AG09309 (cell line): ENCODE results near the gene ZNF343.

Experiments used
- DNase-seq: peaks from one replicate; pipeline ENCODE4 v3.0.0-alpha.2; 2010; ENCODE audit warnings: low read depth
- H3K4me3 ChIP-seq: 2 replicates; pipeline ENCODE4 v1.5.1; 2011; ENCODE audit warnings: mild to moderate bottlenecking, low read depth, low read length, moderate library complexity; ENCODE audit not compliant: control insufficient read depth
- TF ChIP-seq, protein P1 (sequence below): IDR thresholded peaks from 2 replicates; pipeline ENCODE4 v1.5.1; 2011; ENCODE audit warnings: mild to moderate bottlenecking, low read depth, low read length, inconsistent platforms; ENCODE audit not compliant: insufficient read depth, control insufficient read depth; ENCODE audit errors: missing control alignments

Gene ZNF343

DNA sequence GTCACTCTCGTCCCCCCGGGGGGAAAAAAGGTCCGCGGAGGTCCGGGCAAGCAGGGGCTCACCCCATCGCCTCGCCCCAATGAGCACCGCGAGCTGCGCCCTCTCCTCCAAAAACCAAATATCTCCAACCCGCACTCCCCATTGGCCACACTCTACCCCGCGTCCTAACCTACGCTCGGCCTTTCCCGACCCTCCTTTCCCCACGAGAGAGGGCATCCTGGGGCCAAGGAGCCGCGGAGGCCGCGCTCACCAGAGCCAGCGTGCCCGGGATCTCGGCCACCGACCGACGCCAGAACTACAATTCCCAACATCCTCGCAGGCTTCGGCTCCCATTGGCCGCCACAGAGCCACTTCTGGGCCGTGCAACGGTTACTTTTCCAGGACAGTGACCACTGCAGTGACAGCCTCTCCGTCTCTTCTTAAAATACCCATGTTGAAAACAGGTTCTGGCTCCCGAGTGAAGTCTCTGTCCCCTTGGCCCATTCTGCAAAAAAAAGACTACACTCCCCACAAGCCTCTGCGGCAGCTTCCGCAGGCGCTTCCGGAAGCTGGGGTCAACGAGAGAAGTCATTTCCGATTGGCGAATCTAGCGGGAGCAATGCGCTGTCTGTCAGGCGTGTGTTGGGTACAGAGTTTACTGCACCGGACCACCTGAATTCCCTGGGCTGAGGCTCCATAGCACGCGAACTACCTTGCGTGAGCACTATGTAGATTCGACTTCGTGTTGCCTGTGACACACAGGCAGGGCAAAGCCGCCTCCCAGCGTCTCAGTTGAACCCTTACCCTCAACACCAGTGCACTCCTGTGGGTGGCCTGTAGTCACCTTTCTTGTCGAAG, at the start of gene ZNF343:
Gene ZNF343 (minus strand): TSS at position 285 of the 837 bp plus-strand sequence. CDS start 15,020 bp downstream, outside the sequence.
- DNase-seq, result no peak
- peak within 1 kb of the TSS; percentile 91 for H3K4me3 ChIP-seq
- TF ChIP-seq, protein P1, sequence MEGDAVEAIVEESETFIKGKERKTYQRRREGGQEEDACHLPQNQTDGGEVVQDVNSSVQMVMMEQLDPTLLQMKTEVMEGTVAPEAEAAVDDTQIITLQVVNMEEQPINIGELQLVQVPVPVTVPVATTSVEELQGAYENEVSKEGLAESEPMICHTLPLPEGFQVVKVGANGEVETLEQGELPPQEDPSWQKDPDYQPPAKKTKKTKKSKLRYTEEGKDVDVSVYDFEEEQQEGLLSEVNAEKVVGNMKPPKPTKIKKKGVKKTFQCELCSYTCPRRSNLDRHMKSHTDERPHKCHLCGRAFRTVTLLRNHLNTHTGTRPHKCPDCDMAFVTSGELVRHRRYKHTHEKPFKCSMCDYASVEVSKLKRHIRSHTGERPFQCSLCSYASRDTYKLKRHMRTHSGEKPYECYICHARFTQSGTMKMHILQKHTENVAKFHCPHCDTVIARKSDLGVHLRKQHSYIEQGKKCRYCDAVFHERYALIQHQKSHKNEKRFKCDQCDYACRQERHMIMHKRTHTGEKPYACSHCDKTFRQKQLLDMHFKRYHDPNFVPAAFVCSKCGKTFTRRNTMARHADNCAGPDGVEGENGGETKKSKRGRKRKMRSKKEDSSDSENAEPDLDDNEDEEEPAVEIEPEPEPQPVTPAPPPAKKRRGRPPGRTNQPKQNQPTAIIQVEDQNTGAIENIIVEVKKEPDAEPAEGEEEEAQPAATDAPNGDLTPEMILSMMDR, result no peak

DNA sequence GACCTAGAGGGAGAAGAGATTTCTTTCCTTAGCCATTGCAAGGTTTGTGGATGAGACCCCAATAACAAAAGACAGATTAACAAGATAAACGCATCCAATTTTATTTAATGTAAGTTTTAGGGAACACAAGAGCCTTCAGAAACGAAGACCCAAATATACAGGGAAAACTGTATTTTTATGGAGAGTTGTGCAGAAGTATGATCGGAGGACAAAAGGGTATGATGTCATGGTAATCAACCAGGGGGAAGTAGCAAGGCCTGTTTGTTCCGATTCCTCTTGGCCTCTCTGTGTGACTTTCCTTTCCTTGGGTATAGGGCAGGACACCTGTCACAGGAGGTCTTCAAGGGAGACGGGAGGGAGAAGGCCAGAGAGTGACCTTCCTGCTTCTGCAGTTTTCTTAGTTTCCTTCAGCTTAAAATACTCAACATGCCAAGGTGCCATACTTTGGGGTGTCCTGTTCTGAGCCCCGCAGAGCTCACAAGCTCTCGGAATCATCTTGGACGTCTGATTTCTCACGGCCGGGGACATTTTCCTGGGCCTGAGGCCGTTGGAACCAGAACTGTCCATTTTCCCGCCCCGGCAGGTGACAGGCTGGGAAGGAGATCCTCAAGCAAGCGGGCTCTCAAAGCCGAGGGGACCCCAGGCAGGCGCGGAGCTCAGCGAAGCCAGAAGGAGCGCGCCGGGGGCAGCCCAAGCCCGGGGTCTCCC, 49.3 kb upstream of the ZNF343 start:
- no peak overlapping the region for H3K4me3 ChIP-seq
- DNase-seq, result no peak
- TF ChIP-seq, protein P1, result no peak

DNA sequence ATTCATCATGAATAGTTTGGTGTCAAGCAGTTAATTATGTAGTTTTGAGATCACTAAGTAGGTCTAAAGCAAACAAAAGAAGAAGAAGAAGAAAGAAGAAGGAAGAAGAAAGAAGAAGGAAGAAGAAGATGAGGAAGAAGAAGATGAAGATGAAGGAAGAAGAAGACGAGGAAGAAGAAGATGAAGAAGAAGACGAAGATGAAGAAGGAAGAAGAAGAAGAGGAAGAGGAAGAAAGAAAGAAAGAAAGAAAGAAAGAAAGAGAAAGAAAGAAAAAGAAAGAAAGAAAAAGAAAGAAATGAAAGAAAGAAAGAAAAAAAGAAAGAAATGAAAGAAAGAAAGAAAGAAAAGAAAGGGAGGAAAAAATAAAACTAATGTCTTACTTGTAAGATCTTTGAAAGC, 36.9 kb upstream of the ZNF343 start:
- no peak for DNase-seq
- TF ChIP-seq, protein P1, result no peak
- H3K4me3 ChIP-seq, result no peak overlapping the region

DNA sequence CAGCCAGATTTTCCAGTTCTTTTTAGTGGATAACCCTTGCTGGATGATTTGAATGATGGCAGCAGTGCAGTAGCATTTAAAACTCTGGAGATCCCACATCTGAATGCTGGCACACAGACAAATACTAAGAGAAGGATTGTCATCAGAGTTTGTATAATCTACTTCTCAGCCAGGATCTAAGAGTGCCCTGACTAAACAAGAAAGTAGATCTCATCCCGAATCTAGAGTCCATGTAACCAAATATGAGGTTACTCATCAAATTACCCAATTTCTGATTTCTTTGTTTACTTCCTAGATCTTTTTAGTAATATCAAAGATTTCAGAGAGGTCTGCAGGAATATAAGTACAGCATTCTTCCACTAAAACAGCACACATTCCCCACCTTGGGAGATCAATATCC, 35.5 kb upstream of the ZNF343 start:
- TF ChIP-seq, protein P1, result no peak
- no peak for DNase-seq

DNA sequence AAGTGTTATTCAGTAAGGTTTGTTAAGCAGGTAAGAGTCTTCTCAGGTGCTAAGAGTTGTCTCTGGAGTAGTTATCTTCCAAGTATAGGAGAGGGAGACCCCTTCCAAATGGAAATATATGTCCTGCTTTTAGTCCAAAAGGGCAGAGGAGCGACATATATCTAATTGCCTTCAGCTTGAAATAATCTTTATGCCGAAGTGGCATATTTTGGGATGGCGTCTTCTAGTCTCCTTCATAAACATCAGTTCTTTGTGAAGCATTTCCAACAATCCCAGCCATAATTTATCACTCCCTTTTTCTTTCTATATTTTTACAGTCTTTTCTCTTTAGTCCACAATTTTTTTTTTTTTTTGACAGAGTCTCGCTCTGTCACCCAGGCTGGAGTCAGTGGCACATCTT, 33.6 kb upstream of the ZNF343 start:
- no peak for DNase-seq
- TF ChIP-seq, protein P1, result no peak
- no peak overlapping the region for H3K4me3 ChIP-seq

More for the DNA sequence above, 35.5 kb upstream of the ZNF343 start:
- H3K4me3 ChIP-seq, result no peak overlapping the region

DNA sequence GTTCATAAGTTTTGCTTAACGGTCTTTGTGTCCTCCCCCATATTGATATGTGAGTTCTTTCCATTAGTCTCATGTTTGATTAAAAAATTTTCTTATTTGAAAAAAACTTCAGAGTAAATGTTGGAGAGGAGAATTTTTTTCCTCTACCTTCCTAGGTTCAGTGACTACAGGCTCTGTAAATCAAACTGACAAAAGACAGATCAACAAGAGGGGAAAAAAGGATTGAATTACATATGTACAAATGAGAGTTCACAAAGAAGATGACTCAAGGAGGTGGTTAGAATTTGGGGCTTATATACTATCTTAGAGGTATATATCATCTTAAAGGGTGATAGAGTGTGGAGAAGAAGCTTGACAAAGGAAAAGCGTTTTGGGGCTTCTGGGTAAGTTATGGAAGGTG, 33.2 kb upstream of the ZNF343 start:
- H3K4me3 ChIP-seq, result no peak overlapping the region
- TF ChIP-seq, protein P1, result no peak
- DNase-seq, result no peak
